Measurements from ENCODE around the gene BTRC. TPM values are rescaled to one million over a fixed set of nuclear protein-coding genes. Genes with fewer than 3 reads are reported as not detected.

The BTRC gene
- total and polyA plus RNA-seq, 12 donors: 10.0 to 35.3 (median 20.3) TPM

- DNase-seq: no peak
- H3K9me3 ChIP-seq (replicated peaks in 1 of 3): no peaks in the 10 kb centered on the region
- H3K4me1 ChIP-seq (replicated peaks in 1 of 2): no peaks in the 10 kb centered on the region
- intact Hi-C loops (cut with DNase I): no loop called here
- H3K27me3 ChIP-seq: no peaks in the 10 kb centered on the region
- H3K4me3 ChIP-seq: no peak overlapping the region
- TF ChIP-seq CTCF (IDR thresholded peaks at IDR 0.05) (no peak), POLR2A (IDR thresholded peaks at IDR 0.05) (no peak)
- H3K36me3 ChIP-seq (replicated peaks in 1 of 2): no peaks in the 10 kb centered on the region
- no peak overlapping the region for H3K27ac ChIP-seq
Measured at GRCh38 chr10:101507828-101508227, 153.9 kb downstream of the BTRC start.

GRCh38 chr10:101511938-101512337, 158.0 kb downstream of the BTRC start:
- Histone ChIP-seq H3K4me3 (no peak overlapping the region), H3K27ac (no peak overlapping the region), H3K27me3 (no peaks in the 10 kb centered on the region), H3K36me3 (replicated peaks in 1 of 2) (no peaks in the 10 kb centered on the region), H3K4me1 (replicated peaks in 1 of 2) (no peaks in the 10 kb centered on the region), H3K9me3 (replicated peaks in 1 of 3) (peaks cover 0 to 9% (median 0%) of the 10 kb centered on the region in 3 donors)
- no peak for DNase-seq
- TF ChIP-seq CTCF (IDR thresholded peaks at IDR 0.05) (no peak), POLR2A (IDR thresholded peaks at IDR 0.05) (no peak)
- intact Hi-C loops (cut with DNase I): no loop called here

GRCh38 chr10:101512738-101513137, 158.8 kb downstream of the BTRC start:
- H3K4me1 ChIP-seq (replicated peaks in 1 of 2): no peaks in the 10 kb centered on the region
- H3K4me3 ChIP-seq: no peak overlapping the region
- H3K27me3 ChIP-seq: no peaks in the 10 kb centered on the region
- DNase-seq: no peak
- intact Hi-C loops (cut with DNase I): no loop called here
- no peak for TF ChIP-seq CTCF (IDR thresholded peaks at IDR 0.05)
- TF ChIP-seq POLR2A (IDR thresholded peaks at IDR 0.05): no peak
- H3K27ac ChIP-seq: no peak overlapping the region
- peaks cover 0 to 9% (median 0%) of the 10 kb centered on the region in 3 donors for H3K9me3 ChIP-seq (replicated peaks in 1 of 3)
- no peaks in the 10 kb centered on the region for H3K36me3 ChIP-seq (replicated peaks in 1 of 2)

- WGBS, 4 donors: 92 to 98% (median 98%) methylated on average over 2 of the region's 2 CpGs
- H3K27ac ChIP-seq: no peak overlapping the region
- H3K36me3 ChIP-seq (replicated peaks in 1 of 2): no peaks in the 10 kb centered on the region
- DNase-seq: no peak
- H3K4me1 ChIP-seq (replicated peaks in 1 of 2): no peaks in the 10 kb centered on the region
- intact Hi-C loops (cut with DNase I): no loop called here
- H3K4me3 ChIP-seq: no peak overlapping the region
- H3K9me3 ChIP-seq (replicated peaks in 1 of 3): peaks cover 0 to 9% (median 0%) of the 10 kb centered on the region in 3 donors
- TF ChIP-seq CTCF (IDR thresholded peaks at IDR 0.05) (no peak), POLR2A (IDR thresholded peaks at IDR 0.05) (no peak)
- no peaks in the 10 kb centered on the region for H3K27me3 ChIP-seq
Measured at GRCh38 chr10:101513733-101514132, 159.8 kb downstream of the BTRC start.
